Stimulated activated CD4-positive, alpha-beta T cell treated with anti-CD3 and anti-CD28 coated beads, Interleukin-2, amount 100 ng/mL, for 4 hours (primary cell): ENCODE results near the gene CXCR3.
A peak's percentile ranks its signal among the peaks of the same experiment; 100 is the strongest.
"Not testable (repeated sequence)": the region's sequence is repeated elsewhere in the genome, so short reads cannot be mapped to it uniquely, and the experiment has no call there.

Experiments
- DNase-seq: peaks from one replicate; pipeline ENCODE4 v3.0.0-alpha.2; 2020; ENCODE audit warnings: low read depth

CXCR3 gene

DNA sequence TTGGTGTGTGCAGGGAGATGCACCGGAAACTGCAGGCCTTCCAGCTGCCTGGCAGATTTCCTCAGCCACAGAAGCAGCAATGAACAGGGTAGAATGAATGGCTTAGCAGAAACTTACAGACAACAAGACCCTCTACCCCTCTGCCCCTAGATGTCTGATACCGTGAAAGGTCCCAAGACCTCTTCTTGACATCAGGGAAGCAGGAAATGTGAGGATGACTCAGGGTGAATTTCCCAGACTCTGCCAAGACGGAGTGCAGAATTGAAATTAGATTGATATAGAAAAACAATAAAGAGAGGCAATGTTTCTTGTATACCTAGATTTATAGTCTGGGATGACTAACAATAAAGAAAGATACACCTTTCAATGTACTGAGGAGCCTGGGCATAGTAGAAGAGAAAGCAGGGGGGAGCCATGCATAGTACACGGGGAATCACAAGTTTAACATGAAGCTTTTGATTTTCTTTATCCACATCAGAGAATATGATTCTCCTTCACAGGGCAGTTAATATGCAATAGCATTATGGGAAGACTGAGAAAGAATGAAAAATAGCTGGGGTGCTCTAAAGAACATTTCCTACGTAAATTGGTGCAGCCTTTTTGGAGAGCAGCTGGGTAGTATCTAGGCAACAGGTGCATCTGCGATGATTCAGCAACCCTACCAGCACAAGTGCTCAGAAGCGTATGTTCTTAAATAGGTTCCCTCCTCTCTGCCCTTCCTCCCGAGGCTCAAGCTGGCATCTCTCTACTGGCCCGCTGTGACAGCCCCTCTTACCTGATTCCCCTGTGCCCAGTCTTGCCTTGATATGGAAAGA is 18.3 kb upstream of the CXCR3 start:
- no peak for DNase-seq

DNA sequence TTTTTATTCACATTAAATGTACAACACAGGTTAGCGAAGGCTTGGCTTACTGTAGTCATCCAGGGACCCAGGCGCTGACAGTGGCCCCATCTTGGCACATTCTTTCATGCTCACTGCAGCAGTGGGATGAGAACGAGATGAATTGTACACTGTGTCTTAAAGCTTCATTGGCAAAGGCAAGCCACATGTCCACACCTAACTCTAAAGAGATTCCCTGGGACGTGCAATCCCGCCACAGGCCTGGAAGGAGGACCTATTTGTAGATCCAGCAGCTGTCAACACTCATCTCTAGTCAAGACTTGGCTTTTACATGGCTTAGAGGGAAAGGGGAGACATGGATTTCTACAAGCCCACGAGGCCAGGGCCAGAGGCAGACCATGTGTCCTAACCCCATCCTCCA is 16.1 kb upstream of the CXCR3 start:
- DNase-seq: no peak

DNA sequence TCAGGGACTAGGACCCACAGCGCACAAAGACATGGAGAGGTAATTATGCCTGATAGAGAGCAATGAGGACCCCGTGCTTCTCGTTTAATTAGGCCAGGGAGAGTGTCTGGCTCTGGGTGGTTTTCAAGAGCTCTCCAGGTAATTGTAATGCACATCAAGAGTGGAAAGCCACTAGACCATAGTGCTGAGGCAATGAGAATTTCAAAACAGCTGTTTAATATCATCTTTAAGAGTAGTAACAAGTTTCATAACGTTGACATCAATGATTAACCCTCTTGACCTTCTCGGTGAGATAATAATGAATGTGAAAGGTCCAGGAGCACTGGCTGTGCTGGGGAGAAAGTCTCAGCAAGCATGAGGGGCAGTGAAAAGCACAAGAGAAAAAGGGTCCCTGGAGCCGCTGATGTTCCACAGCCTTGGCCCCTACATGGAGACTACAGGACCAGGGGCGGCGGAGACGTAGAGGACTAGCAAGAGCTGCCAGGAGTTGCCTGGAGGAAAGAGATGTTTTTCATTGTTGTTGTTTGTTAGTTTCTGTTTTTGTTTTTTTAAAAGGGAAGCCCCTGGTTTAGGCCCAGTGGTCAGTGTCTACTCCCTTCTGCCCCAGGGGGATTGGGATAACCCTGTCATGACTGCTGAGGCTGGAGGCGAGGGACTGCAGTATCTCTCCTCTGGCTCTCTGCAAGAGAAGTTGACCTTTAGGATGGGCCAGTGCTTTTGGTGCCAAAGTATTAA is 14.8 kb upstream of the CXCR3 start:
- no peak for DNase-seq

DNA sequence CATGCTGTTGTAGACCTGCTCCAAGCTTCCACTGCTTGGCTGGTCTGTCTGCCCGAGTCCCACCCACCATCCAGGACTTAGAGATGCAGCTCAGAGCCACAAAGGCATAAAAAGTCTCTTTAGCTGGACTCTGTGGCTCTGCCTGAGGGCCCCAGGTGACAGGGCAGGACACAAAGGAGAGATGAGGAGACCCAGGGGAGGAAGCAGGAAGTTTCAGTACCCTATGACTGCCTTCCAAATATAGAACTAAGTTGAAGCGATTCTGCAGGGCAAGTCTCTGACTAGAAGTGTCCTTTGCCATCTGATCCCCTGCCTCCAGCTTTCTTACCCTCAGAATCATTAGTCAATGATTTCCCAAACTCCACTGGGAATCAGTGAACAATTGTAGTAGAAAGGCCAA is 11.2 kb upstream of the CXCR3 start:
- DNase-seq: no peak

DNA sequence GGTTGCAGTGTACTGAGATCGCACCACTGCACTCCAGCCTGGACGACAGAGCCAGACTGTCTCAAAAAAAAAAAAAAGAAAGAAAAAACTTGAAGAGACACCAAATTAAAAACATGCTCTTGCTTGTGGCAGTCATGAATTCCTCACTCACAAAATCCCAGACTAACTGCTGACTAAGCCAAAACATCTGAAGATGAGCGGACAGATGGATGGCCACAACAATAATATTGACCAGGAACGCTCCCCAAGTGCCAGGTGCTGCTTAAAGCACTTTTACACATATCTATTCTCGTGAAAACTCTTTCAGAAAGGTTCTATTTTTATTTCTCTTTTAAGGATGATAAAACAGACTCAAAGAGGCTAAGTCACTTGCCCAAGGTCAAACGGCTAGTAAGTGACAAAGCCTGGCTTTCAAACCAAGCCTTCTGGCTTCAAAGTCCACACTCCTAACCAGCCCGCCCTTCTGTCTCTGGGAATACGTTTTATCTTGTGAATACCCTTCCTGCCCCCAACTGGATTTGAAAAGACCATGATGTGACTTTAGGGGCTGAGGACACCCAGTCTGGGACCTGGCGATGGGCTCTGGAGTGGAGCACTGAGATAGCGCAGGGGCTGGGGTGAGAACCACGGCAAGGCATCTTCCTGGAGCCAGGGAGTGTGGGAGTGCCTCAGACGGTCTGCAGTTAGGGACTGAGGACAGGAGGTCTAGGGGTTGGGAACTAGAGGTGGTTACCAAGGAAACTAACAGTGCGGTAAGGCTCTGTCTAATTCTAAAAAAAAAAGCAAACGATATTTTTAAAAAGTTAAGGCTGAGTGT is 9.5 kb upstream of the CXCR3 start:
- DNase-seq: no peak

DNA sequence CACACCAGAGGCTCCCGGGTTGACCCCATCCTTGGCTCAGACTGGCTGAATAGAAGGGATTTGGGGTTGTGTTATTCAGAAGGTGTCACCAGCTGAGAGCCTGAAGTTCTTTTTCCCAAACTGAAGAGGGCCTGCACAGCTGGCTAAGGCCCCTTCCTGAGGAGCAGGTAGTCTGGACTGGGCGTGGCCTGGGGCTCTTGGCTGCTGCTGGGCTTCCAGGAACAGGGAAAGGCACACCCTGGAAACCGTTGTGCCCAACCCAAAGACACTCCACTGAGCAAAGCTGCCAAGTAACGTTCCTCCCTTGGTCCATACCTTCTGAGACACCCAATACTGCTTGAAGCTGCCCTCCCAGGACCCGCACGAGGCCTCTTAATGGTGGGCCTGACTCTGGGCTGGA is 8.3 kb upstream of the CXCR3 start:
- no peak for DNase-seq

DNA sequence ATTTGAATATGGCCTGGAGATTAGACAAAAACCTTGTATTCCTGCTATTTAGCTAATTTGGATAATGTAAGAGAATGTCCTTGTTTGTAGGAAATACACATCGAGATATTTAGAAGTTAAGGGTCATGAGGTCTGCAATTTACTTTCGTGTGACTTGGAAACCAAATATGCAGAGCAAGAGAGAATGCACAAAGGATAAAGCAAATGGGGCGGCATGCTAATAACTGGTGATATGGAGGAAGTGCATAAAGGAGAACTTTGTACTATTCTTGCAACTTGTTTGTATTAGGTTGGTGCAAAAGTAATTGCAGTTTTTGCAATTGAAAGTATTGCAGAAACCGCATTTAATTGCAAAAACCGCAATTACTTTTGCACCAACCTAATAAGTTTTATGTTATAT is 7.2 kb upstream of the CXCR3 start:
- DNase-seq: no peak

DNA sequence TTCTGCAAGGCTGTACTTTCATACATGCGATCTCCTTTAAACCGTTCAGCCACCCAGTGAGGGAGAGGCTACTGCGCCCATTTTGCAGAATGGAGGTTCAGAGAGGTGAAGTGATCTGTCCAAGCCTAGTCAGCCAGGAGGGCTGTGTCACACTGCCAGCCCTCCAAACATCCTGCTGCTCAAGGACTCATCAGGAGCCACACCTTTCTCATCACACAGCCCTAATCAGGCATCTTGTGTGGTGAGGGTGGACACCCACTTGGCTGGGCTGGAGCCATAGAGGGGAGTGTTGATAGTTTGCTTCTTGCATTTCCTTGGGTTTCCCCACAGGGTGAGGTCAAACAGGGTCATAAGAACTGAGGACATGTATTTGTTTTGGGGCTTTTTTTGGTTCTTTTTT is 5.4 kb upstream of the CXCR3 start:
- no peak for DNase-seq

DNA sequence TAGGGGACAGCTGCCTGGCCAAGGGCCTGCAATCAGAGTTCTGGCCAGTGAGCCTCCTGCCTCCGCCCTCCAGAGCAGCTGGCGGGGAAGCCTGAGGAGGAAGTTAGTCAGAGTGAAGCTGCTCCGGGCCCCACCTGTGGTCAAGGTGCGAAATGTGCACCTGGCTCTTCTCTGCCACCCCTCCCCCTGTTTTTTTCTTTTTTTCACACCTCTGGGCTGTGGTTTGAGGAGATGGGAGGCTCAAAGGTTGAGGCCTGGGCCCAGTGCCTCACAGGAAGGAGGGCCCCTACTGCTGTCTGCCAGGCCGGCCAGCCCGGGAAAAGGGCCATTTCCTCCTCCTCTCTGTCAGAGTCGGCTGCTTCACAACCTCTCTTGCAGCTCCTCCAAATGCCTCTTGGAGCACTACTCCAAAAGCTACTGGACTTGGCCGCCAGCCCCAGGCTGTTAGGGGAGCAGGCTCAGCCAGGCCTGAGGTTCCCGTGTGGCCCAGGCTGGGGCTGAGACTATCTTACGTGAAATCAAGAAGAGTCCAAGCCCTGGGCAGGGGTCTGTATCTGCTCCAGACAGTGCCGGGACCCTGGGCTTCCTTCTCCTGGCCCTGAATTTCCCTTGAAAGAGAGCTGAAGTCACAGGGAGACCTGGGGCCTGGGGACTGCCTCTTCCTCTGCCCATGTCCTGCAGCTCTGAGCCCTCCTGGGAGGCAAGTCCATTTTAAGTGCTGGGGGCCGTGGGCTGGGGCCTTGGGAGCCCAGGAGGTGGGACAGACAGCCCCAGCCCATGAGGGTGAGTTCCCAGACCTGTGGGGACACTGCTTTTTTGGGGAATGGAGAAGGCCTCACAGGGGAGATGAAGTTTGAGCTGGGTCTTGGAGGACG is 4.5 kb upstream of the CXCR3 start:
- peak; percentile 29 for DNase-seq

DNA sequence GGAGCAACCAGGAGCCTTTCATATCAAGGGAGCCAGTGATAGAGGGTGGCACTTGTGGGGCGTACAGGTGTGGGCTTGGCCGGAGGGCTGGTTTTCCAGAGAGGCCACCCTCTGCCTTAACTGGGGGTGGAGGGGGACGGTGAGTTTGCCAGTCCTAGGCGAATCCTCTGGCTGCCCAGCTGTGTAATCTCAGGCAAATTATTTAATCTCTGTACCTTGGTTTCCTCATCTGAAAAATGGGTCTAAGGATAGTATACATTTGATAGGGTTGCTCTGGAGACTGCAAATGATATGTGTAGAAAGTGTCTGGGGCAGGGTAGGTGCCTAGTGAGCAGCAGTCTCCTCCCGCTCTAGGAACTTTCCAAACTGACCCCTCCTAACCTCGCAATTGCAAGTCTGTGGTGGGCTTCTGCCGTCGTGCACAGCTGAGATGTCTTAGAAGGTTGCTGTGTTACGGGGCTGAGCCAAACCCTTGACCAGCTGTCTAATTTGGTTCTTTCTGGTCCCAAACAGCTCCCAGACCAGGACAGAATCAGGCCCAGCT is 3.8 kb upstream of the CXCR3 start:
- DNase-seq: no peak

DNA sequence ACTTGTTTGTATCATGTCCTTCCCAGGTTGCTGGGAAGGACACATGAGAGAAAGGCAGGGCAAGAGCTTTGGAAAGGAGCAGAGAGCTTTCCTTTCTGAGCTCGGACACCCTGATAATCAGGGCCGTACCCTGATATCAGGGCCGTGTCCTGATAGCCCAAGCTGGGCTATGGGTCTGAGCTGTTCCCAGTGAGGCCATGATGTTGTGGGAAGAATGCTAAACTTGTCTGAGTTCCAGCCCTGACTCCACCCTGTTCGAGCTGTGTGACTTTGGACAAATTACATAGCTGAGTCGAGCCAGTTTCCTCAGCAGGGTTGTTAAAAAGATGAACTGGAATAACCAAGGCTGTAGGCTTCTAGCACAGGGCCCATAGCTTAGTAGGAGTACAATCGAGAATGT is 3.3 kb upstream of the CXCR3 start:
- no peak for DNase-seq

DNA sequence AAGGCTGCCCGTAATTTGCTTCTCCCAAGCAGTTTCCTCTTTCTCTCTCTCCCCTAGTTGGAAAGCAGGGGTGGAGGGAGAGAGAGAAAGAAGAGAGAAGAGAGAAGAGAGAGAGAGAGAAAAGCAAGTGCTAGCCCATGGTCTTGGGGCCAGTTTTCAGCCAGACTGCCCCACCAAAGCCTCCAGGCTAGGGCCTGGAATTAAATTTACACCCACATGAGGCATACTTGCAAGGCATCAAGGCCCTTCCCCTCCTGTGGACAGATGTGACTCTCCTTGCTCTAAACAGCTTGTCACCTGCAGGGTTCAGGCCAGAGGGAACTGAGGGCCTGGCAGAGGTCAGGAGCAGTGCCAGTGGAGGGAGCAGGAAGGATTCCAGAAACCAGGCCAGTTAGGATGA is 1.7 kb upstream of the CXCR3 start:
- DNase-seq: no peak

DNA sequence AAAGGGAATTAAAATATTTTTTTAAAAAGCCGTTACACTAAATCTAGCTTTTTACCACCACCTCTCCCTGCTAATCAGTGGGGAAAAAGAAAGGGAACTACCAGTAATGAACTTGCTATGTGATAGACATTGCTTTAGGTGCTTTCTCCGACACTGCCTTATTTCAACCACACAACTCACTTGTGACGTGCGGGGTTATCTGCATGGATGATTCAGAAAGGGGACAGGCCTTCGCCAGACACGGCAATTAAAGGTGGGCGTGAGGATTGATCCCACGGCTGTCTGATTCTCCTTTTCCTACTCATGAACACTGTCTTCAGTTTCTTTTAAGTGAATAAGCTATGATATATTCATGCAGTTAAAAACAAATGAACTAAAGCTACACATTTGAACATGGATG is 882 bp upstream of the CXCR3 start:
- peak; percentile 71 for DNase-seq

DNA sequence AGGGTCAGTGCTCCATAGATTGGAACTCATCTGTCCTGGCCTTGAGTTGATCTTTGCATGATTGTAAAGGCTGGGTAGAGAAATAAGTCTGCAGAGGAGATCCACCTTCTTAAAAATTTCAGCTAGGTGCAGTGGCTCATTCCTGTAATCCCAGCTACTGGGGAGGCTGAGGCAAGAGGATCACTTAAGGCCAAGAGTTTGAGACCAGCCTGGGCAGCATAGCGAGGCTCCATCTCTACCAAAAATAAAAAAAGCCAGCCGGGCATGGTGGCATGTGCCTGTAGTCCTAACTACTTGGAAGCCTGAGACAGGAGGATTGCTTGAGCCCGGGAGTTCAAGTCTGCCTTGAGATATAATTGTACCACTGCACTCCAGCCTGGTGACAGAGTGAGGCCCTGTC is 476 bp upstream of the CXCR3 start:
- DNase-seq: no peak

DNA sequence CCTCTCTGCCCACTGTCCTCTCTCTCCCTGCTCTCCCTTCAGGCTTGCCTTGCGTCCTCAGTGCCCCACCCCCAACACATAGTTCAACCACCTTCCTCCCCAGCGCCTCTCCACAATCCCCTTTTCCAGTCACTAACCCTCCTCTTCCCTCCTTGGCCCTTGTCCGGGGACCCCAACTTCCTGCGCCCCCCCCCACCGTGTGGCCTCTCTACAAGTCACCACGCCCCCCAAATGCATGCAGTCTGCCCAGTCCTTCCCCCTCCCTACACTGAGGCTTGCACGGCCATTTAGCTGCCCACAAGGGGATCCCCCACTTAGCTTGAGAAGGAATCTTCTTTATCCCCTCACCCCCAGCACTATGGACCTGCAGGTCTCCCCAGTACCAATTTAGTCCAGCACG is 569 bp downstream of the CXCR3 start:
- DNase-seq: no peak

DNA sequence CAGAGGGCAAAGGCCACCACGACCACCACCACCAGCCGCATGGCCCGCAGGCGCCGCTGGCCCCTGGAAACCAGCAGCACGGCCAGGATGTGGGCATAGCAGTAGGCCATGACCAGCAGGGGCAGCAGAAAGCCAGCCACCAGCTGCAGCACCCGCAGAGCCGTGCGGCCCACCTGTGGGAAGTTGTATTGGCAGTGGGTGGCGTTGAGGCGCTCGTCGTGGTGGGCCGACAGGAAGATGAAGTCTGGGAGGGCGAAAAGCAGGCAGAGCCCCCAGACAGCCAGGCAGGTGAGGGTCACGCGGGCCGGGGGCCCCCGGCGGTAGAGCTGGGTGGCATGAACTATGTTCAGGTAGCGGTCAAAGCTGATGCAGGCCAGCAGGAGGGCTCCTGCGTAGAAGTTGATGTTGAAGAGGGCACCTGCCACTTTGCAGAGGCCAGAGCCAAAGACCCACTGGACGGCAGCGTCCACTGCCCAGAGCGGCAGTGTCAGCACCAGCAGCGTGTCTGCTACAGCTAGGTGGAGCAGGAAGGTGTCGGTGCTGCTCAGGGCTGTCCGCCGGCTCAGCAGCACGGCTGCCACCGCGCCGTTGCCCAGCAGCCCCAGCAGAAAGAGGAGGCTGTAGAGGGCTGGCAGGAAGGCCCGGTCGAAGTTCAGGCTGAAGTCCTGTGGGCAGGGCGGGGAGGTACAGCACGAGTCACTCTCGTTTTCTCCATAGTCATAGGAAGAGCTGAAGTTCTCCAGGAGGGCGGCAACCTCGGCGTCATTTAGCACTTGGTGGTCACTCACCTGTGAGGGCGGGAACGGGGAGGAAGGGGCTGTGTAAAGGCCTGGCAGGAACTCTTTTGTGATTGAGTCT is 1.4 kb downstream of the CXCR3 start:
- no peak for DNase-seq

DNA sequence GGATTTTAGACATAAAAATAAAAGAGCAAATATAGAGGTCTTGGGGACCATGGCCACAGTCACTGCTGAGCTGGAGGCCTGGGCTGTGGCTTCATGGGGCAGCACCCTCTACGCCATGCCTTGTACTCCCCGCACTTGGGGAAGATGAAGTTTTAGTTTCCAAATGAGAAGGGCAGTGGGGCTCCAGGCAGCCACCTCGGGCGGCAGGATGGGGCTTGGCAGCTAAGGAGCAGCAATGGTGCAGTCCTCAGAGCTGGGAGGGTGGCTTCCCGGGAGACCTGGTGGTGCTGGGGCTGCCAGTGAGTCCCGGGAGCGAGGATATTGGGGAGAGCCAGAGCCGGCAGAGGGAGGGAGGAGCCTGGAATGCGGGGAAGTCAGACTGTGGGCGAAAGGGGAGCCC is 2.4 kb downstream of the CXCR3 start:
- no peak for DNase-seq

DNA sequence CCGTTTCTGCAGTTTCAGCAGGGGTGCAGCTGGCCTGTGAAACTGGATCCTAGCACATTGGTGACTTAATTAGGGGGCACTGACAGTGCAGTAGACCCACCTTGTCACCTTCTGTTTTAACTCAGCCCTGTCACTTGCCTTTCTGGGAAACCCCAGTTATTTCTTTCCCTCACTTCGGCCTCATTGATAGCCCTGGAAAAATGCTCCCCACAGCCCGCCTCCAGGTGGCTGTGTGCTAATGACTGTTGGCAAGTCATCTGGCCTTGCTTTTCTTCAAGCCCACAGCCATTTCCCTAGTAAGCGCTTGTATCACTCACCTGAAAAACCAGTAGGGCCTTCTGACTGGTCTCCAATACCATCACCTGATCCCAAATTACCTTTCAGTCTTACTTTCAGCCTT is 3.3 kb downstream of the CXCR3 start:
- no peak for DNase-seq

DNA sequence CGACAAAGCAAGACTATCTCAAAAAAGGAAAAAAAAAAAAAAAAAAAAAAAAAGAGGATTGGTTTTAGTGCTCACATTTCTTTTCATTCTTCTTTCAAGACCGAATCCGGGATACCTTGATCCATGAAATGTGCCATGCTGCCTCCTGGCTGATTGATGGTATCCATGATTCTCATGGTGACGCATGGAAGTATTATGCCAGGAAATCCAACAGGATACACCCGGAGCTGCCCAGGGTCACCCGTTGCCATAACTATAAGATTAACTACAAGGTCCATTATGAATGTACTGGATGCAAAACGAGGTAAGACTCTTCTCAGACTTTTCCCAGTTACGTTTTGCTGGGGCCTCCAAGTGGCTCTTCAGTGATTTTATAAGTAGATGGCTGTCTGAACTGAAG is 6.1 kb downstream of the CXCR3 start:
- no peak for DNase-seq

DNA sequence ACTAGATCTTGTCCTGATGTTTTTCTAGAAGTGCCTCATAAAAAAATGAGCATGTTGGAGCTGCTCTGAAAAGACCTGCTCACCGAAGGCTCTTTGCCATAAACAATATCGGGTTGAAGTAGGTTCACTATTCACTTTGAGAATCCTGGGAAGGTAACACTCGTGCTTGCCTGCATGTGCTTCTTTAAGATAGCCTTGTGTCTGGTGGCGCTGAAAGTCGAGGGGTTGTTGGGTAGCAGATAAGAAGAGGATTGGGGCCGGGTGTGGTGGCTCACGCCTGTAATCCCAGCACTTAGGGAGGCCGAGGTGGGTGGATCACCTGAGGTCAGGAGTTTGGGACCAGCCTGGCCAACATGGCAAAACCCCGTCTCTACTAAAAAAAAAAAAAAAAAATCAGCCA is 6.6 kb downstream of the CXCR3 start:
- not testable (repeated sequence) for DNase-seq
